NB4 (cell line): ENCODE measurements around the gene PRDX5.

Experiments used
- POLR2A ChIP-seq: IDR thresholded peaks from 2 replicates; pipeline ENCODE4 v1.6.1; 2011; ENCODE audit warnings: mild to moderate bottlenecking; ENCODE audit not compliant: insufficient read length; ENCODE audit errors: extremely low read depth
- TF ChIP-seq, protein P1 (sequence below): IDR thresholded peaks from one replicate; pipeline ENCODE4 v1.5.1; 2012; ENCODE audit warnings: low read depth, low read length
- TF ChIP-seq, protein P2 (sequence below): IDR thresholded peaks from 2 replicates; pipeline ENCODE4 v1.6.1; 2011; ENCODE audit warnings: low read depth, low read length

DNA sequence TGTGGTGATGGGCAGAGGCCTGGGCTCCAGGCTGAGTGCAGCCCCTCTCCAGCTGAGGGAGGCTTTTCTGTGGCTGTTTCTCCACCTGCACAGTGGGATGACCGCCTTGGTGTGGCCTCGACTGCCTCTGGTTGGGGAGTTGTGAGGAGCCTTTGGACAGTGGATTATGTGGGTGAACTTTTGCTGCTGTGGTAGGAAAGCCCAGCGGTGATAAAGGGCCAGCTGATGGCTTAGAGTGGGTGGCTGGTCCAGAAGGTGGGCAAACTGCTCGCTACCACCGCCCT is 13.9 kb upstream of the PRDX5 start:
- TF ChIP-seq, protein P1, sequence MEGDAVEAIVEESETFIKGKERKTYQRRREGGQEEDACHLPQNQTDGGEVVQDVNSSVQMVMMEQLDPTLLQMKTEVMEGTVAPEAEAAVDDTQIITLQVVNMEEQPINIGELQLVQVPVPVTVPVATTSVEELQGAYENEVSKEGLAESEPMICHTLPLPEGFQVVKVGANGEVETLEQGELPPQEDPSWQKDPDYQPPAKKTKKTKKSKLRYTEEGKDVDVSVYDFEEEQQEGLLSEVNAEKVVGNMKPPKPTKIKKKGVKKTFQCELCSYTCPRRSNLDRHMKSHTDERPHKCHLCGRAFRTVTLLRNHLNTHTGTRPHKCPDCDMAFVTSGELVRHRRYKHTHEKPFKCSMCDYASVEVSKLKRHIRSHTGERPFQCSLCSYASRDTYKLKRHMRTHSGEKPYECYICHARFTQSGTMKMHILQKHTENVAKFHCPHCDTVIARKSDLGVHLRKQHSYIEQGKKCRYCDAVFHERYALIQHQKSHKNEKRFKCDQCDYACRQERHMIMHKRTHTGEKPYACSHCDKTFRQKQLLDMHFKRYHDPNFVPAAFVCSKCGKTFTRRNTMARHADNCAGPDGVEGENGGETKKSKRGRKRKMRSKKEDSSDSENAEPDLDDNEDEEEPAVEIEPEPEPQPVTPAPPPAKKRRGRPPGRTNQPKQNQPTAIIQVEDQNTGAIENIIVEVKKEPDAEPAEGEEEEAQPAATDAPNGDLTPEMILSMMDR = no peak
- no peak for TF ChIP-seq POLR2A
- TF ChIP-seq, protein P2, sequence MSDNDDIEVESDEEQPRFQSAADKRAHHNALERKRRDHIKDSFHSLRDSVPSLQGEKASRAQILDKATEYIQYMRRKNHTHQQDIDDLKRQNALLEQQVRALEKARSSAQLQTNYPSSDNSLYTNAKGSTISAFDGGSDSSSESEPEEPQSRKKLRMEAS = no peak
